ENCODE measurements around the gene CHD1. TPM values are rescaled to one million over a fixed set of nuclear protein-coding genes. Genes with fewer than 3 reads are reported as not detected.

Gene CHD1
- total RNA-seq, 1 donor from 2014 or later, result 32.8 TPM

- no peaks in the 10 kb centered on the region for H3K4me1 ChIP-seq
- ATAC-seq, result no peak
Observed at GRCh38 chr5:98847054-98847453, 81.8 kb downstream of the CHD1 start.

DNA sequence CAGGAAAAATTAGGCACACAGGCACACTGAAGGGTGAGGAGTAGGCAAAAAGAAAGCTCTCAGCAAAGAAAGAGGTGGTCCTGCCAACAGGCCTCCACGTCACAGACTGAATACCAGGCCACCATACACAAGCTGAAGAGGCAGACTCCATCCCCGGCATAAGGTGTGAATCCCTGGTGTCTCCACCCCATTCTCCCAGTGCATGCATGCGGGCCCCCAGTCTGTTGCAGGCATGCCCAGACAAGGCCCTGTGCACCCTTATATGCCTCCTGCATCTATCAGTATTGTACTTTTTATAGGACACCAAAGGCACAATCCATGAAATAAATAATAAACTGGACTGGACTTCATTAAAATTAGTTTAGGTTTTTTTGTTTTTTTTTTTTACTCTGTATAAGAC, 82.3 kb downstream of the CHD1 start:
- intact Hi-C loops (cut with DNase I), result no loop called here
- Histone ChIP-seq H3K36me3 (no peaks in the 10 kb centered on the region), H3K27me3 (ENCODE audit: low read depth) (no peaks in the 10 kb centered on the region), H3K4me1 (no peaks in the 10 kb centered on the region), H3K4me3 (no peak overlapping the region), H3K9me3 (no peaks in the 10 kb centered on the region), H3K27ac (no peak overlapping the region)
- ATAC-seq (no peak), DNase-seq (no peak)
- no peak for TF ChIP-seq CTCF (IDR thresholded peaks at IDR 0.05)

More at GRCh38 chr5:98847054-98847453, 81.8 kb downstream of the CHD1 start:
- Histone ChIP-seq H3K27ac (no peak overlapping the region), H3K4me3 (no peak overlapping the region), H3K36me3 (no peaks in the 10 kb centered on the region), H3K27me3 (ENCODE audit: low read depth) (no peaks in the 10 kb centered on the region), H3K9me3 (no peaks in the 10 kb centered on the region)
- intact Hi-C loops (cut with DNase I), result no loop called here
- TF ChIP-seq CTCF (IDR thresholded peaks at IDR 0.05), result no peak
- no peak for DNase-seq

- Histone ChIP-seq H3K4me1 (no peaks in the 10 kb centered on the region), H3K9me3 (no peaks in the 10 kb centered on the region), H3K4me3 (no peak overlapping the region), H3K36me3 (no peaks in the 10 kb centered on the region), H3K27ac (no peak overlapping the region), H3K27me3 (ENCODE audit: low read depth) (no peaks in the 10 kb centered on the region)
- TF ChIP-seq CTCF (IDR thresholded peaks at IDR 0.05), result no peak
- DNase-seq (no peak), ATAC-seq (no peak)
- intact Hi-C loops (cut with DNase I), result no loop called here
Observed at GRCh38 chr5:98845878-98846277, 82.9 kb downstream of the CHD1 start.

- no peaks in the 10 kb centered on the region for H3K4me1 ChIP-seq
- no peaks in the 10 kb centered on the region for H3K9me3 ChIP-seq
- H3K36me3 ChIP-seq, result no peaks in the 10 kb centered on the region
- intact Hi-C loops (cut with DNase I), result no loop called here
- TF ChIP-seq CTCF (IDR thresholded peaks at IDR 0.05), result no peak
- ATAC-seq (no peak), DNase-seq (no peak)
- no peaks in the 10 kb centered on the region for H3K27me3 ChIP-seq (ENCODE audit: low read depth)
- no peak overlapping the region for H3K27ac ChIP-seq
- no peak overlapping the region for H3K4me3 ChIP-seq
Observed at GRCh38 chr5:98844865-98845264, 83.9 kb downstream of the CHD1 start.

GRCh38 chr5:98843481-98843880, 85.3 kb downstream of the CHD1 start:
- TF ChIP-seq CTCF (IDR thresholded peaks at IDR 0.05), result no peak
- no peak overlapping the region for H3K4me3 ChIP-seq
- H3K36me3 ChIP-seq, result no peaks in the 10 kb centered on the region
- no peaks in the 10 kb centered on the region for H3K4me1 ChIP-seq
- no peak for DNase-seq
- H3K27ac ChIP-seq, result no peak overlapping the region
- no peaks in the 10 kb centered on the region for H3K27me3 ChIP-seq (ENCODE audit: low read depth)
- no peaks in the 10 kb centered on the region for H3K9me3 ChIP-seq
- ATAC-seq, result no peak
- intact Hi-C loops (cut with DNase I), result no loop called here

- no peak for TF ChIP-seq CTCF (IDR thresholded peaks at IDR 0.05)
- Histone ChIP-seq H3K27ac (no peak overlapping the region), H3K4me1 (no peaks in the 10 kb centered on the region), H3K36me3 (no peaks in the 10 kb centered on the region), H3K27me3 (ENCODE audit: low read depth) (no peaks in the 10 kb centered on the region), H3K9me3 (no peaks in the 10 kb centered on the region), H3K4me3 (no peak overlapping the region)
- DNase-seq, result no peak
- ATAC-seq, result no peak
- intact Hi-C loops (cut with DNase I), result no loop called here
Observed at GRCh38 chr5:98840946-98841345, 87.9 kb downstream of the CHD1 start.

Data from lower lobe of right lung (tissue), 2 donors.